AG08396 (cell line): ENCODE data around the gene CLEC4A.
A peak's percentile ranks its signal among the peaks of the same experiment; 100 is the strongest.
"Not testable (repeated sequence)": the region's sequence is repeated elsewhere in the genome, so short reads cannot be mapped to it uniquely, and the experiment has no call there.

Source experiments
- DNase-seq: peaks from one replicate; pipeline ENCODE4 v3.0.0; 2012; ENCODE audit warnings: low spot score, mixed read lengths

CLEC4A gene

DNA sequence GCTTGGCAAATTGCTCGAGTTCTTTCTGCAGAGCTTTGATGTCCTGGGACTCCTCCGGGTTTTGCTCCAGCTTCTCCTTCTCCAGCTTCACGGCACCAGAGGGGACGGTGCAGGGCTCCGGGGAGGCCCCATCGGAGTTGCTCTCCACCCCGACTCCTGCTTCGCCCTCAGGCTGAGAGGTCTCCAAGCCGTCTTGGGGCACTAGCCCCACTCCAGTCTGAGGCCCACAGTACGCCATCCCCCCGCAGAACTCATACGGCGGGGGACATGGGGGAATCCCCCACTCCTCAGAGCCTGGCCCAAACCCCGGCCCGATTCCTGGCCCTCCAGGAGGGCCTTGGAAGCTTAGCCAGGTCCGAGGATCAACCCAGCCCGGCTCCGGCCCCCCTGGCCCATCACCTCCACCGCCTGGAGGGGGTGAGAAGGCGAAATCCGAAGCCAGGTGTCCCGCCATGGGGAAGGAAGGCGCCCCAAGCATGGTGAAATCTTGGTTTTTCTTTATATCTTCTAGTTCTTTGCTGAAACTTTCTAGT is 11.0 kb downstream of the CLEC4A start:
- not testable (repeated sequence) for DNase-seq

DNA sequence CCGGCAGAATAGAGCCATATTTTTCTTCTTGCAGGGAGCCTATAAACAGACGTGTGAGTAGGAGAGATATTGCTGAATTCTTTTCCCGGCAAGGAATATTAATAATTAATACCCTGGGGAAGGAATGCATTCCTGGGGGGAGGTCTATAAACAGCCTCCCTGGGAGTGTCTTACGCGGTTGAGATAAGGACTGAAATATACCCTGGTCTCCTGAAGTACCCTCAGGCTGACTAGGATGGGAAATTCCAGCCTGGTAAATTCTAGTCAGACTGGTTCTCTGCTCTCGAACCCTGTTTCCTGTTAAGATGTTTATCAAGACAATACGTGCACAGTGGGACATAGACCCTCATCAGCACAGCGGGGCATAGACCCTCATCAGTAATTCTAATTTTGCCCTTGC is 18.2 kb downstream of the CLEC4A start:
- DNase-seq: not testable (repeated sequence)

DNA sequence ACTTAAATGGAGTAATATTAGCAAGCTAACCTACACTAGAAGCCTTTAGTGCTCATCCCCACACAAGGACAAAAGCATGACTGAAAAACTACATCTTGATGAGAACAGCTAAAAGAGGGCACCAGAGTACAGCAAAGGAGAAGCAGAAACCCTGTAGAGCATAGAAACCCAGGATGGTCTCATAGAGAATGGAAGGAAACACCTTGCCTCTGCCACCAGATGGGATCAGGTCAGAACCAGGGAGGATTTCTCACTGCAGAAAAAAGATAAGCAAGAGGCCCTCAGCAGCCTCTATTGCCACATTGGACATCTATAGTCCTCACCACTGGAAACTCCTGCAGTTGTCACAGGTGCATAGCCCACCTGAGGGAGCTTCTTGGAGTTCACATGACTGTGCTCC is 19.8 kb downstream of the CLEC4A start:
- no peak for DNase-seq

DNA sequence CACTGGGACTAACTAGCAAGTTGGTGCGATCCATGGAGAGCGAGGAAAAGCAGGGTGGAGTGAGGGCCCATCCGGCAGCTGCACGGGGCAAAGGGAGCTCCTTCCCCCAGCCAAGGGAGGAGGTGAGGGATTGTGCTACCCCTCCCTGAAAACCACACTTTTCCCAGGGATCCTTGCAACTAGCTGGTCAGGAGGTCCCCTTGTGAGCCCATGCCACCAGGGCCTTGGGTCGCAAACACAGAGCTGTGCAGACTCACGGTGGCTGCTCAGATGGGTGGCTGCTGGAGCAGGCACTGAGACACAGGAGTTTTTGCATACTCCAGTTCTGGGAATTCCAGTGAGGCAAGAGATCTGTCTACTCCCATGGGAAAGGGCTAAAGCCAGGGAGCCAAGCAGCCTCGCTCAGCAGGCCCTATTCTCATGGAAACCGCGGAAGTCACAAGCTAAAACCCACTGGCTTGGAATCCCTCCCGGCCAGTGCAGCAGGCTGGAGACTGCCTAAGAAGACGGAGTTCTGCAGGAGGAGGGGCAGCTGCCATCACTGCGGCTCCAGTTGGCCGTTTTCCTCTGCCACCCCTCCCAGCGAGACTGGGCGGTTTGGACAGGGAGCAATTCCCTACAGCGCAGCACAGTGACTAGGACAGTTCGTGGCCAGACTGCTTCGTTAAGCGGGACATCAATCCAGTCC is 22.5 kb downstream of the CLEC4A start:
- DNase-seq: peak; percentile 50

DNA sequence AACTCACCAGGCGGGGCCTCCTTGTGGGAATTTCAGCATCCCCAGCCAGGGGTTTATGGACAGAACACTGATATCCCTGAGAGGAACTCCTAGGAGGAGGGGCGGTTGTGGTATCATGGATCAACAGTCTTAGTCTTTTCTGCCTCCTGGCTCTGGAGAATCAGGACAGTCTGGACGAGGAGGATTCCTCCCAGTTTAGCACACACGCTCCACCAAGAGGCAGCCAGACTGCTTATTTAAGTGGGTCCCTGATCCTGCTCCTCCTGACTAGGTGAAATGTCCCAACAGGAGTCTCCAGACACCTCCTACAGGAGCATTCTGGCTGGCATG is 23.0 kb downstream of the CLEC4A start:
- no peak for DNase-seq

DNA sequence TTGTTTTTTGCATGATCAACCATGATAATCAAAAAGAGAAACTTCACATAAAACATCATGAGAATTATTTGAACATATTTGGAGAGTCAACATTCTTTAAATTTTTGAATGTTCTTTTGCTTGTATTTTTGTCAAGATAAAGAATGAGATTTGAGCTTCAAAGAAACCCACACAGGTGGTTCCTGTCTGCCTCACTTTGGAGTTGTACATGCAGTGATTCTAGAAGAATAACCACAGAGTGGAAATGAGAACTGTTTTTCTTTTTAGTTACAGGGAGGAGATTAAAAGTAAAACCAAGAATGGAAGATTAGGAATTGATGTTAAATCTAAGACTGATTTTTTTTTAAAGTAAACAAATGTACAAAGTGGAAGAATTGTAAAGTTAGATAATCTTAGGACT is 31.1 kb downstream of the CLEC4A start:
- no peak for DNase-seq

DNA sequence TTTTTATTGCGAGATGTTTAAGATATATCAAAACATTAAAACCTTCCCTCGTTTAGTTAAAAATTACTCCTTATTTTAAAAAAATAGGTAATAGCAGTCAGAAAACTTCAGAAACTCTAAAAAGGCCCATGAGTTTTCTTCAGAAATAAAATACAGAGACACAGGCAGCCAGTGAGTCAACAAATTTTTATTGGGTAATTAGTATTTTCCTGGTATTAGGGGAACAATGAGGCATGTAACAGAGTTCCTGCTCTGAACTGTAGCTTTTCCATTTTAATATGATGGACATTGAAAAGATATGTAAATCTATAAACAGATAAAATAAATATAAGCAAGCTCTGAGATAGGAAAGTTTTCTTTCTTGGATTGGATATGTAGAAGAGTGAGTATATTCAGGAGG is 33.0 kb downstream of the CLEC4A start:
- no peak for DNase-seq

DNA sequence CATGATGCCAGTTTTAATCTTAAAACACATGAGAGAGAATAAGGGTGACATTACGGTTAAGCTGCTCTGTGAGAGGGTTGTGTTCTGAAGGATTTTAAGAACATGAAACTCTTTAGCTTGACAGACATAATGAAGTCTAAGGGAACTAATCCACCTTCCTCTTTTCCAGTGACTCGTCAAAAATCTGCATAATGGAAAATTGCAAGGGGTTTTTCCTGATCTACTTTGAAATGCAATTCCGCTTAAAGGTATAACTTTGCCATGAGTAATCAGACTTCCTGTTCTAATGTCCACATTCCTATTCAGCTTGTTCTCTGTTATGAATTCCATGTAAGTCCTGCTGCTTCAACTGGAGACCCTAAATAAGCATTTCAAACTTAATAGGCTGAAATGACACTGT is 33.4 kb downstream of the CLEC4A start, which contains the start of gene ZNF705A:
Gene ZNF705A (plus strand): TSS at position 171 of the 400 bp plus-strand sequence. CDS start 15,611 bp downstream, outside the sequence.
- DNase-seq: no peak

DNA sequence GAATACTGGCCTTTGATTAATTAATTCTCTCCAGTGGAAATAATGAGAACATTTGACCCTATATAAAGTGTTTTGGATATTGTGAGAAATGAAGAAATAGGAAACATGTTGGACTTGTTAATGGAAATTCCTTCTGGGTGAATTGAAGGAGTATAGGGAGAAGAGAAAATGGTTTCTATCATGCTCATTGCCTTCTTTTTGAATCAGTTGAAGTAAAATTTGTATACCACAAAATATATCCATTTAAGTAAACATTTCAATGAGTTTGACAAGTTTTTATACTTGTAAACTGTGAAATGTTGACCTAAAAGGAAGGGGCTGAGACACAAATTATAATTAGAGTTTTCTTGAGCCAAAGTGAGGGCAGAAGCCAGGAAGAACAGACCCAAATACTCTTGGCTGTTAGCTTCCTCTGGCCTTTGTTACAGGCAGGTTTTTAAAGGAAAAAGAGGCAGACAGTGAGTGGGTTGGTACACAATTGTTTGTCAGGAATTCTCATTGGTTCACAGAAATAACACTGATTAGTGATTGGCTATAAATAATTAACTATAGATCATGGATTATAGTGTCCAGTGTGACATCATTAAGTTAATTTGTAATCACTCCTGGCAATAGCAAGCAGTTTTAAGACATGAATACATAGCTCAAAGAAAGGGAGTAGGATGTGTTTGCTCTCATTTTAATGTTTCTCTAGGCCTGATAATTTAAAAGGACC is 34.2 kb downstream of the CLEC4A start:
- no peak for DNase-seq

DNA sequence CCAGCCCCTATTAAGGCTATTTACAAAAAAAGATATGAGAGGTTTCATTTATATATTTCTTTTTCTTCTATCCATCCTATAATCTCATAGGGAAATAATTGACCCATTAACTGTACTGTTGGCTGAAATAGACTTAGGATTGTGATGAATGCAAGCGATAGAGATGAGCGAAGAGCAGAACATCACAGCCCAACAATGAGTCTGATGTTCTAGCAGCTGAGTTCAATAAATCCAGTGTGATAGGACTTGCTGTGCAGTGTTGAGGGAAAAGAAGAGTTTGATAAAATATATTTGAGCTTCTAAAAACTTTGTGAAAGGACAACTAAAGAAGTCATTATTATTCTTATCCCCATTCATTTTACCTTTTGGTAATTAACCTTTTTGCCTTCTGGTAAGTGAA is 49.5 kb downstream of the CLEC4A start:
- not testable (repeated sequence) for DNase-seq

DNA sequence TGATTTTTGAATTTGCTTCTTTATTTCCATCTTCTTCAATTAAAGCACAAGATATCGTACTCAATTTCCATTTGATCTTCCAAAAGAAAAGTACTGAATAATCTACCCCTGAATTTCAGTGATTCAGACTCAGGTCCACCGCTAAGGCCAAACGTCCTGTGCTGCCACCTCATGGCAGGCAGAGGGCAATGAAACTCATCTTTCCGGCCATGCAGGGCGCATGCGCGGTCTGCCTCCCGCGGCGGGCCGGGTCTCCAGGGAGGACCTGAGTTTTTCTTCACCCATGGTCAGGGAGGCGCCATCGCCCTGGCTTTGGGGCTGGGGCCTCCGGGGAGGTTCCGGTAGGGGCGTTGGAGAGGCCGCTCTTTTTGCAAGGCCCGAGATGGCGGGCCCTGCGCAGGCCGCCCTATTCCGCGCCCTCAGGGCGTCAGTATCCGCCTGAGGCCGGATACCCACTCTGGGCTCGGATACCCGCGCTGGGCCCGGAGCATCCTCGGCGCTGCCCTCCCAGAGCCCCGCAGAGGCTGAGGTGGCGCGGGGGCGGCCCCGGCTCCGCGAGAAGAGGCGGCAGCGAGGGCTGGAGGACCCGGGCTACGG is 56.7 kb downstream of the CLEC4A start:
- peak; percentile 83 for DNase-seq

DNA sequence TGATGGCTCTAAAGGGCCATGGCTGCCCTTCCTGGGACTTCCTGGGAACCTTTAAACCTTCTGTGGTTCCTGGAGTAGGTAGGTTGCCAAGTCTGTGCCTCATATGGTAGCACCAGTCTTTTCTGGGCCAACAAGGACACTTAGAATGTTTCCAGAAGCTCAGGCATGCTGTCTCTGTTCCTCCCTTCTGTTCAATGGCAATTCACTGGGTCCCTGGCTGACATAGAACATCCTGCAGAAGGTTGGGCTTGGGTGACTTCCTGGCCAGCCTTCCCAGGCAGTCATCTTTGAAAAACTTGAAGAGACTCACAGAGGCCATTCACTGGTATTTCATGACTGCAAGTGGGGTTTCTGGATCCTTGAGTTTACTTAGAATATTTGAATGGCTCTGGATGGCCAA is 57.9 kb downstream of the CLEC4A start:
- DNase-seq: not testable (repeated sequence)

DNA sequence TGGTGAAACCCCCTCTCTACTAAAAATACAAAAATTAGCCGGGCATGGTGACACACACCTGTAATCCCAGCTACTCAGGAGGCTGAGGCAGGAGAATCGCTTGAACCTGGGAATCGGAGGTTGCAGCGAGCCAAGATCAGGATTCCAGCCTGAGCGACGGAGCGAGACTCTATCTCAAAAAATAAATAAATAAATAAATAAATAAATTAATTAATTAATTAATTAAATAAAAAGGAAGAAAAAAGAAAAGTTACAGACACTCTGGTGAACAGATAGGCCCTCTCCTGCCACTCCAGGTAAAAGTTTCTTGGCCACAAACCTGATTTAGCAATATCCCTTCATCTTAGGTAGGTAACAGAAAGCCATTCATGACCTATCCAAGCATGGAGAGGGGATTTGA is 59.5 kb downstream of the CLEC4A start:
- not testable (repeated sequence) for DNase-seq

DNA sequence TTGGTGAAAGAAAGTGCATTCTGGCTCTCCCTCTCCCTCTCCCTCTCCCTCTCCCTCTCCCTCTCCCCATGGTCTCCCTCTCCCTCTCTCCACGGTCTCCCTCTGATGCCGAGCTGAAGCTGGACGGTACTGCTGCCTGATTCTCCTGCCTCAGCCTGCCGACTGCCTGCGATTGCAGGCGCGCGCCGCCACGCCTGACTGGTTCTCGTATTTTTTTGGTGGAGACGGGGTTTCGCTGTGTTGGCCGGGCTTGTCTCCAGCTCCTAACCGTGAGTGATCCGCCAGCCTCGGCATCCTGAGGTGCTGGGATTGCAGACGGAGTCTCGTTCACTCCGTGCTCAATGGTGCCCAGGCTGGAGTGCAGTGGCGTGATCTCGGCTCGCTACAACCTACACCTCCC is 59.9 kb downstream of the CLEC4A start:
- not testable (repeated sequence) for DNase-seq

DNA sequence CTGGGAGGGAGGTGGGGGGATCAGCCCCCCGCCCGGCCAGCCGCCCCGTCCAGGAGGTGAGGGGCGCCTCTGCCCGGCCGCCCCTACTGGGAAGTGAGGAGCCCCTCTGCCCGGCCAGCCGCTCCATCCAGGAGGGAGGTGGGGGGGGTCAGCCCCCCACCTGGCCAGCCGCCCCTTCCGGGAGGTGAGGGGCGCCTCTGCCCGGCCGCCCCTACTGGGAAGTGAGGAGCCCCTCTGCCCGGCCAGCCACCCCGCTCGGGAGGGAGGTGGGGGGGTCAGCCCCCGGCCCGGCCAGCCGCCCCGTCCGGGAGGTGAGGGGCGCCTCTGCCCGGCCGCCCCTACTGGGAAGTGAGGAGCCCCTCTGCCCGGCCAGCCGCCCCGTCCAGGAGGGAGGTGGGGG is 60.8 kb downstream of the CLEC4A start:
- not testable (repeated sequence) for DNase-seq

DNA sequence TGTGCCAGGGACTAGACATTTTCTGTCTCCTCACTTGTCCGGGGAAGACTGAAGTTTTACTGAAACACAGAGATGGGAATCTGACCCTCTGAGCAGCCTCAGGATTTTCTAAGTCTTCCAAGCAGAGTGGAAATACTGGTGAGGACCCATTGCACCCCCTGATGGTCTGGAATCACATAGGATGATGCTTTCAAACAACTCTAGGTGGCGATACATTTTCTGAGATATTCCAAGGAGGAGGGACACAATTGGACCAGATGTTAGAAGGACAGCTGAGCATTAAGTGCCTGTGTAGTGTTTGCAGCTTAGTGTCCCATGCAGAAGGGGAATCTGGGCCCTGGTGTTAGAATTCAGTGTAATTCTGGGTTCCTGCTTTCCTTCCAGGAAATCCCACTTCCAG is 64.7 kb downstream of the CLEC4A start:
- DNase-seq: not testable (repeated sequence)
